Measurements from ENCODE around the gene ZEB2.
"Not testable (repeated sequence)": the region's sequence is repeated elsewhere in the genome, so short reads cannot be mapped to it uniquely, and the experiment has no call there.

Gene ZEB2

DNA sequence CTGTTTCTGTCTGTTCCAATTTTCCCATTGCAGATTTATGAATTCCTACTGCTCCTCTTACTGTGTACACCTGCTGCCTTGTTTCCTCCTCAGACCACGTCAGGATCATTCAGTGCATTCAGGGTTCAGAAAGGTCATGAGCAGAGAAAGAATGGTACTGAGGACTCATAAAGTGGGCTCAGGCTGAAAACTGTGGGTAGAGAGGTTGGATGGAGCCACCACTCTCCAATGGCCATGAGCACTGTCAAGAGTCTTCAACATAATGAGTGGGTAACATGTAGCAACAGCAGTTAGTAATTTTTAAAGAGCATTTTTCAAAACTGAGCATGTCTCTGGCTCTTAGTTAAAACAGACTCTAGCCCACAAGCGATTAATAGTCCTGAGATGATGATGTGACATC, 138.2 kb downstream of the ZEB2 start:
- DNase-seq (ENCODE audit: low spot score): no peak

- no peak for DNase-seq (ENCODE audit: low spot score)
These were observed 140.0 kb downstream of the ZEB2 start for GRCh38 chr2:144379851-144380311.

GRCh38 chr2:144378551-144378950, 141.4 kb downstream of the ZEB2 start:
- no peak for DNase-seq (ENCODE audit: low spot score)

DNA sequence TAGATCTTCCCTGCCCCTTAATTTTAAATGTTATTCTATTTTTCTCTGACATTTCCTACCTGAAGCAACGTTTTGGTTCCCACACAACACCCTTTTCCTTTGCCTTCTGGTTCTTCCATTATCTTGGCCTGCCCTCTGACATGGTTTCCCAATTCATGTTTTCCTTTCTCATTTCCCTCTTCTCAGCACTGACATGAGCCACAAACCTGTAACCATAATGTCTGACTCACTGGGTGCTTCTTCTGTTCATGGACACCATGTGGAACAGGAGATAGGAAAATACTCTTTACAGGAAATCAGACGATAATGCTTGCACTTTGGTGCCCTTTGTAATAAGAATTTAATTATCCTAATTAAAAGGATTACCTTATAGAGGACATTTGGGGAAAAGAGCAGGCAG, 142.0 kb downstream of the ZEB2 start:
- no peak for DNase-seq (ENCODE audit: low spot score)

- no peak for DNase-seq (ENCODE audit: low spot score)
These were observed 143.0 kb downstream of the ZEB2 start for GRCh38 chr2:144376926-144377325.

- DNase-seq (ENCODE audit: low spot score): no peak
These were observed 143.5 kb downstream of the ZEB2 start for GRCh38 chr2:144376460-144376859.

DNA sequence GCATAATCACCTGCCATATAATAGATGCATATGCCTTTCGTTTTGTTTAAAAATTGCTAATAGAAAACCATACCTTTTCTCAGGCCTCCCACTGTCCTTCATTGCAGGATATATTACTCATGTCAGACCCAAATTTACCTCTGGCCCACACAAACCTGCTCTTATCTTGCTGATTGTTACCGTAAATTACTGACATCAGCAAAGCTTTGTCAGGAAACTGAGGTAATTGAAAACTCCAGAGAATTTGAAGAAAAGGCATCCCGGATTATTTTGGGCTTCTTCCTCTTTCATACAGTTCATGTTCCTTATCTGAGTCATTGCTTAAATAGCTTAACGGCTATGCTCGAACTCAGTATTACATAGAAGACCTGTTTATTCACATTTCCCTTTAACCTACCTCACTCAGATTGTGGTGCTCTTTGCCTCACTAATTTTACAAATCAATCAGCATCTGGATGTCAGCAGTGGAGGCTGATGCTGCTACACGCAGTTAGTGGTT, 145.7 kb downstream of the ZEB2 start:
- DNase-seq (ENCODE audit: low spot score): no peak

- no peak for DNase-seq (ENCODE audit: low spot score)
These were observed 147.4 kb downstream of the ZEB2 start for GRCh38 chr2:144372410-144373080.

GRCh38 chr2:144370937-144371584, 148.9 kb downstream of the ZEB2 start:
- no peak for DNase-seq (ENCODE audit: low spot score)

DNA sequence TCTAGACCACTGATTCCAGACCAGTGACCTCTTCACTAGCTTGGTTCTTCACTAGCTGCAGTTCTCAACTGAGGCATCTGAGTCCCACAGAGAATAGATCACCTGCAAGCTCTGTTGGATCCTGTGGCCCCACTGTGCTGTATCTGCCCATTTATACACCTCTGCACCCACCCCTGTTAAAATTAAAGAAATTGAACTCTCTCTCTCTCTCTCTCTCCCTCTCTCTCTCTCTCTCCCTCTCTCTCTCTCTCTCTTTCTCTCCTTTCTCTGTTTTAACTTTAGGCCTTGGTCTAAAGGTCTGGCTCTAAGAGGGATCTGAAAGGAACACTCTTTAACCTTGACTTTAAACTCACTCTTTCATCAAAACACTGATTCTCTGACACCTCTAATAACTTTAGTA, 150.5 kb downstream of the ZEB2 start:
- DNase-seq (ENCODE audit: low spot score): no peak

- no peak for DNase-seq (ENCODE audit: low spot score)
These were observed 153.0 kb downstream of the ZEB2 start for GRCh38 chr2:144366825-144367429.

GRCh38 chr2:144364944-144365738, 154.8 kb downstream of the ZEB2 start:
- DNase-seq (ENCODE audit: low spot score): no peak

DNA sequence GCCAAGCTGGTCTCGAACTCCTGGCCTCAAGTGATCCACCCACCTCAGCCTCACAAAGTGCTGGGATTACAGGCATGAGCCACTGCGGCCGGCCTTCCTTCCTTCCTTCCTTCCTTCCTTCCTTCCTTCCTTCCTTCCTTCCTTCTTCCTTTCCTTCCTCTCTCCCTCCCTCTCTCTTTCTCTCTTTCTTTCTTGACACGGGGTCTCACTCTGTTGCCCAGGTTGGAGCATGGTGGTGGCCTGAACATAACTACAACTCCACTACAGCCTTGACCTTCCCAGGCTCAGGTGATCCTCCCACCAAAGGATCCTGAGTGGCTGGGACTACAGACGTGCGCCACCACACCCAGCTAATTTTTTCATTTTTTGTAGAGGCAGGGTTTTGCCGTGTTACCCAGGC, 155.7 kb downstream of the ZEB2 start:
- DNase-seq (ENCODE audit: low spot score): not testable (repeated sequence)

GRCh38 chr2:144362401-144362800, 157.5 kb downstream of the ZEB2 start:
- no peak for DNase-seq (ENCODE audit: low spot score)

DNA sequence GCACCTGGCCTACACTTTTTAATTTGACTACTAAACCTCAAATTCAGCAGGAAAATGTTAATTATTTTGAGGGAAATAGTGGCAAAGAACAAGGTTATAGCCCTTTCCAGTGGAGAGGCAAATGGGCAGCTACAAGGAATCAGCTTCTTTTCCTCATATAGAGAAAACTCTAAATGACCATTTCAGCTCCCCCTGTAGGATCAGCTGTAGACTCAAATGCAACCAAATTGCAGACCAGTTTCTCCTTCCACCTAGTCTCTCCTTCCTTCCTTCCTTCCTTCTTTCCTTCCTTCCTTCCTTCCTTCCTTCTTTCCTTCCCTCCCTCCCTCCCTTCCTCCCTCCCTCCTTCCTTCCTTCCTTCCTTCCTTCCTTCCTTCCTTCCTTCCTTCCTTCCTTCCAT, 158.2 kb downstream of the ZEB2 start:
- no peak for DNase-seq (ENCODE audit: low spot score)

DNA sequence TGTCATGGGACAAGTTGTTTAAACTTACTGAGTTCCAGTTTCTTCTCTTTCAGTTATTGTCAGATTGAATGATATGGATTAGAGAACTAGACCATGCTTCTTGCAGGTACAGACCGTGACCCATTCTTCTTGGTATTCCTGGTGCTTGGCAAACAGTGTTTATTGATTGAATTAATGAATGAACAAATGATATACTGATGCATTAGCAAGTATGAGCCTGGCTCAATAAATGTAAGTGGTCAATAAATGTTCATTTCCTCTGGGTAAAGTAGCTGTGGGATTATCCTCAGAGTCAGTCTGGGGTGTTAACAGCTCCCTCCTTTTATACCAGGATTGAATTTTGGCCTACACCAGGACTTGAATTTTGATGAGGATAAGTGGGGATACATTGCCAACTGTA, 160.2 kb downstream of the ZEB2 start:
- no peak for DNase-seq (ENCODE audit: low spot score)

- no peak for DNase-seq (ENCODE audit: low spot score)
These were observed 160.9 kb downstream of the ZEB2 start for GRCh38 chr2:144358979-144359541.

DNA sequence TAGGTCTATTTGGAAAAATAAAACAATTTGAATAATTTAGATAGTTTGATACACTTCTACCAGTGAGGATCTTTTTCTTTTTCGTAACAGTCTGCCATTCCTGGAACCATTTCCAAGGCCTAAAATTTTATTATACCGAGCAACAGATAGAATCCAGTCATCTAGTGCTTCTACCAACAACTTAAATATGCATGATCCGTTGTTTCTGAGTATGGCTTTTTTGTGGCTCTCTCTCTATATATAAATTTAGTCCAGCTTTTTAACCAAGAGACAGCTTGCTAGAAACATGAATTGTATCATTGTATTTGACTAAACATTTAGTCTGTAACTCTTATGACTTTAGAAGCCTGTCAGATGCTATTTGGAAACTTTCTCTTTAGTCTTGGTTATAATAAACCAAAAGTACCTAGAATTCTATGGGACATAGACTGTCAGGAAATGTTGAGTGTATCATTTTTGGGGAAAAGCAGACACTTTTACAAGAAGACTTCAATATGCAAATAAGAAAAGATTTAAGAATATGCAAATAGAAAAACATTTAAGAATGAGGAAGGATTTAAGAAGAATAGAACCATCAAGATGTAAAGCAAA, 161.4 kb downstream of the ZEB2 start:
- DNase-seq (ENCODE audit: low spot score): no peak

- DNase-seq (ENCODE audit: low spot score): no peak
These were observed 162.1 kb downstream of the ZEB2 start for GRCh38 chr2:144357623-144358373.

DNA sequence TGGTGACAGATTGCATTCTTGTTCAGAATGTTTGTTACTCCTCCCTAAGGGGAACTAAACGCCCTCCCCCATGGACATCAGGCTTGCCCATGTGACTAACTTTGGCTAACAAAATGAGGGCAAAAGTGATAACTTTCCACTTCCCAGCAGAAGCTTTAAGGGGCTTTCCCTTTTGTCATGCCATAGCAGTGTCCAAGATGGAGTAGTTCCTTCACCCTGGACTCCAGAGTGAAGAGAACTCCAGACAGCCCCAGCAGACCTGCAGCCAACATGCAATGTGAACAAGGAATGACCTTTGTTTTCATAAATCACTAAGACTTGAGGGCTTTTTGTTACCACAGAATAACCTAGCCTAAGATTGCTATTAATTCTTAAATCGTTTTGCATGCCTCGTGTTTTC, 163.5 kb downstream of the ZEB2 start:
- no peak for DNase-seq (ENCODE audit: low spot score)

DNA sequence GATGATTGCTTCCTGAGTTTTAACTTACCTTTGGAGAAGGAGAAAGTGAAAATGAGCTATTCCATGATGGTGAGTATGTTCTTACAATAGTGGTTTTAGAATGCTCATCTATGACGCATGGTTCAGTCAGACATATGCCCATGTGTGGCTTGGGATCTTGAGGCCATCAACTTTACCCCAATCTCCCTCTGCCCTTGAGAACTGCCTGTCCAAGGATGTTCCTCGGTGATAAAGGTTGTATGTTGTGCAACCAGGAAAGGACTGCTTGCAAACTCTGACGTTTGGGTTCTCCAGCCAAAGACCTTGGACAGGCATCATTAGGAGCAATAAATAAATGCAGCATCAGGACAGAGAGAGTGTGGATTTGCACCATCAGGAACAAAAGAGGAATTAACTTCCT, 165.0 kb downstream of the ZEB2 start:
- no peak for DNase-seq (ENCODE audit: low spot score)

All from iPS-NIHi11 (cell line).